Caco-2 (cell line): ENCODE measurements around the gene GFRA1. TPM values are rescaled to one million over a fixed set of nuclear protein-coding genes. Genes with fewer than 3 reads are reported as not detected.

Source experiments
- BruUV-seq: library from RNA; stranded (reverse); fragments of 400-500 nt; replicated peaks from 2 replicates; lab custom pipeline; 2021; lab: Mats Ljungman, UMichigan
- CTCF ChIA-PET: fragments of 300-600 bp; sonication (Branson Sonifier 250); formaldehyde crosslinking; loops from one replicate; lab custom pipeline; 2022; ENCODE audit warnings: antibody characterized with exemption; lab: Charles Lee
- POLR2A ChIA-PET: fragments of 300-600 bp; sonication (Branson Sonifier 250); formaldehyde crosslinking; loops from one replicate; lab custom pipeline; 2022; ENCODE audit warnings: antibody characterized with exemption; lab: Charles Lee
- DNase-seq, 2 experiments: peaks; one replicate each; pipeline versions ENCODE4 v3.0.0 to v3.0.0-alpha.2; 2020 to 2022
- H3K27me3 ChIP-seq: replicated peaks from 2 replicates; pipeline ENCODE4 v1.6.0; 2011; ENCODE audit warnings: low read length; ENCODE audit not compliant: control insufficient read depth, insufficient read depth
- H3K36me3 ChIP-seq: 2 replicates; pipeline ENCODE4 v1.5.1; 2011; ENCODE audit warnings: low read length; ENCODE audit not compliant: control insufficient read depth, insufficient read depth
- H3K4me1 ChIP-seq: fragments of 250-450 bp; sonication (Bioruptor Pico); 2 replicates; pipeline ENCODE4 v1.5.1; 2020; ENCODE audit warnings: mild to moderate bottlenecking
- H3K4me3 ChIP-seq: 2 replicates; pipeline ENCODE4 v1.5.1; 2011; ENCODE audit warnings: low read depth, mild to moderate bottlenecking, control low read depth, low read length
- H3K9me3 ChIP-seq: fragments of 250-450 bp; sonication (Bioruptor Pico); 2 replicates; pipeline ENCODE4 v1.5.1; 2020; ENCODE audit warnings: mild to moderate bottlenecking, moderate library complexity
- H3K27ac Mint-ChIP-seq: one replicate; pipeline ENCODE4 v1.8.0; 2022; ENCODE audit warnings: mixed read lengths; ENCODE audit not compliant: unreplicated experiment
- H3K27me3 Mint-ChIP-seq: one replicate; pipeline ENCODE4 v1.8.0; 2022; ENCODE audit warnings: mixed read lengths; ENCODE audit not compliant: insufficient read depth, unreplicated experiment
- H3K36me3 Mint-ChIP-seq: one replicate; pipeline ENCODE4 v1.8.0; 2022; ENCODE audit warnings: mild to moderate bottlenecking, mixed read lengths; ENCODE audit not compliant: insufficient read depth, unreplicated experiment
- H3K4me1 Mint-ChIP-seq: one replicate; pipeline ENCODE4 v1.8.0; 2022; ENCODE audit warnings: low read depth, mixed read lengths; ENCODE audit not compliant: unreplicated experiment
- H3K4me3 Mint-ChIP-seq: one replicate; pipeline ENCODE4 v1.8.0; 2022; ENCODE audit warnings: mild to moderate bottlenecking, moderate library complexity, mixed read lengths; ENCODE audit not compliant: unreplicated experiment
- H3K9me3 Mint-ChIP-seq: one replicate; pipeline ENCODE4 v1.8.0; 2022; ENCODE audit warnings: mixed read lengths; ENCODE audit not compliant: unreplicated experiment
- intact Hi-C: fragments of 100-400 bp; cut with micrococcal nuclease; formaldehyde crosslinking; loops from one replicate; pipeline ENCODE4 v1.10.0; 2022; ENCODE audit not compliant: unreplicated experiment
- total RNA-seq: library from RNA; stranded (reverse); gene quantifications from 2 replicates; pipeline ENCODE4 v1.2.3, GENCODE V29; 2022
- TF ChIP-seq, protein P1 (sequence below), 2 experiments: fragments of 200-600 bp in 1 of 2; IDR thresholded peaks; 1 replicate in 1 of 2; 2 replicates in 1 of 2; pipeline versions ENCODE4 v1.5.1 to v1.8.0; 2011 to 2022; ENCODE audit warnings: antibody characterized with exemption in 1 of 2, control low read depth in 1 of 2, inconsistent platforms in 1 of 2, low read depth in 1 of 2, low read length in 1 of 2, mild to moderate bottlenecking in 1 of 2, moderate library complexity in 1 of 2; ENCODE audit not compliant: insufficient read depth in 1 of 2, severe bottlenecking in 1 of 2, unreplicated experiment in 1 of 2

Gene GFRA1
- total RNA-seq, 1 experiment from 2014 or later = not detected

DNA sequence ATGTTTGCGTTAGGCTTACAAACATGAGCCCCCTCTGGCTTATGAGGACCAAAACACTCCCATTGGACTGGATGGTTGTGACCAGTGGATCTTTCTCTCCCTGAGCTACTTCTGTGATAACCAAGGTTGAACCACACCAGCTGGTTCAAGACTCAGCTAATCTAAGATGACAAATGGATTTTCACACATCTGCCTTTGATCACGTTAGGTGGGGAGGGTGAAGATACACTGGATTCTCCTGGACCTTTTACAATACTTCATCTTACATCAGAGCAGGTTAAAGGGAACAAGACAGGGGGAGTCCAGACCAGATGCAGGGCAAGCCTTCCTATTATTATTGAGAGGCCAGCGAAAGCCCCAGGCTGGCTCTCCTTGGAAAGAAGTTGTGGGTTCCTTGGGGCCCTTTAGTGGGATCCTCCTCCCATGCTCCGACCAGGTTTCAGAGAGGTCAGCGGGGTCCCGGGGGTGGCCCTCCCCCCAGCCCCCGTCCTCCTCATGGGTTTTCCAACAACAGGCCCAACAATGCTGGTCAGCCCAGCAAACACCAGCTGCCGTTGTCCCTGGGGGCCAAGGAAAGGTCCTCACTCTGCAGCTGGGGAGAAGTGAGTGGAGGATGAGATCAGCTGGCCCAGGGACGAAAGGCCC lies 2.8 kb downstream of the GFRA1 start:
- POLR2A ChIA-PET = no interaction called here
- Mint-ChIP-seq H3K9me3 (peaks cover 9% of the 10 kb centered on the region), H3K36me3 (no peaks in the 10 kb centered on the region), H3K27ac (no peak overlapping the region), H3K4me1 (no peaks in the 10 kb centered on the region), H3K4me3 (no peak overlapping the region), H3K27me3 (no peaks in the 10 kb centered on the region)
- intact Hi-C loops = no loop called here
- TF ChIP-seq, protein P1, sequence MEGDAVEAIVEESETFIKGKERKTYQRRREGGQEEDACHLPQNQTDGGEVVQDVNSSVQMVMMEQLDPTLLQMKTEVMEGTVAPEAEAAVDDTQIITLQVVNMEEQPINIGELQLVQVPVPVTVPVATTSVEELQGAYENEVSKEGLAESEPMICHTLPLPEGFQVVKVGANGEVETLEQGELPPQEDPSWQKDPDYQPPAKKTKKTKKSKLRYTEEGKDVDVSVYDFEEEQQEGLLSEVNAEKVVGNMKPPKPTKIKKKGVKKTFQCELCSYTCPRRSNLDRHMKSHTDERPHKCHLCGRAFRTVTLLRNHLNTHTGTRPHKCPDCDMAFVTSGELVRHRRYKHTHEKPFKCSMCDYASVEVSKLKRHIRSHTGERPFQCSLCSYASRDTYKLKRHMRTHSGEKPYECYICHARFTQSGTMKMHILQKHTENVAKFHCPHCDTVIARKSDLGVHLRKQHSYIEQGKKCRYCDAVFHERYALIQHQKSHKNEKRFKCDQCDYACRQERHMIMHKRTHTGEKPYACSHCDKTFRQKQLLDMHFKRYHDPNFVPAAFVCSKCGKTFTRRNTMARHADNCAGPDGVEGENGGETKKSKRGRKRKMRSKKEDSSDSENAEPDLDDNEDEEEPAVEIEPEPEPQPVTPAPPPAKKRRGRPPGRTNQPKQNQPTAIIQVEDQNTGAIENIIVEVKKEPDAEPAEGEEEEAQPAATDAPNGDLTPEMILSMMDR (IDR thresholded peaks at IDR 0.05; ENCODE audit: insufficient read depth in 1 of 2, low read depth in 1 of 2, low read length in 1 of 2, severe bottlenecking in 1 of 2, unreplicated experiment in 1 of 2) = no peak
- no peaks in the 10 kb centered on the region for H3K36me3 ChIP-seq
- H3K4me3 ChIP-seq = no peak overlapping the region
- DNase-seq = no peak
- no peaks in the 10 kb centered on the region; the same call in 1 of the 2 replicates for H3K9me3 ChIP-seq
- no peaks in the 10 kb centered on the region for H3K4me1 ChIP-seq
- H3K27me3 ChIP-seq = no peaks in the 10 kb centered on the region
- CTCF ChIA-PET = no interaction called here
- no TSS peak for BruUV-seq

DNA sequence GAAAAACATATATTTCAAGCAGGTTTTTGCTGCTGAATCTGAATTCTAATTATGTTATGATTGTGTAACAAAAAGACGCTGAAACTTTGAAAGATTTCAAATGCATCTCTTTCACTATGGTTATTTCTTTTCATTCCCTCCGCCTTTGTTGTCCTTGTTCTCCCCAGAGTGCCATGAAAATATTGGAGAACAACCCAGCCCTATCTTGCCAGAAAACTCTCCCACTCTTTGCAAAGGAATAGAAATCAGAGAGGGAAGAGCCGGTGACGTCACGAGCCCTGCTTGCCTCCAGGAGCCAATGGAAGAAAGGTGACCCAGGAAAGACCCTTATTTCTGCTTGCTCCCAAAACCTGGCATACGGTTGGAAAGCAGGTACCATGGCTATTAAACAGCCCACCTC lies 3.4 kb downstream of the GFRA1 start:
- no peaks in the 10 kb centered on the region for H3K4me1 Mint-ChIP-seq
- Histone ChIP-seq H3K36me3 (no peaks in the 10 kb centered on the region), H3K9me3 (no peaks in the 10 kb centered on the region; the same call in 1 of the 2 replicates), H3K4me3 (no peak overlapping the region), H3K4me1 (no peaks in the 10 kb centered on the region), H3K27me3 (no peaks in the 10 kb centered on the region)
- TF ChIP-seq, protein P1 (IDR thresholded peaks at IDR 0.05; ENCODE audit: insufficient read depth in 1 of 2, low read depth in 1 of 2, low read length in 1 of 2, severe bottlenecking in 1 of 2, unreplicated experiment in 1 of 2) = no peak
- BruUV-seq = no TSS peak
- CTCF ChIA-PET = no interaction called here
- intact Hi-C loops = no loop called here
- H3K4me3 Mint-ChIP-seq = no peak overlapping the region
- POLR2A ChIA-PET = no interaction called here
- peaks cover 9% of the 10 kb centered on the region for H3K9me3 Mint-ChIP-seq
- no peak overlapping the region for H3K27ac Mint-ChIP-seq
- DNase-seq = no peak
- H3K36me3 Mint-ChIP-seq = no peaks in the 10 kb centered on the region
- no peaks in the 10 kb centered on the region for H3K27me3 Mint-ChIP-seq

DNA sequence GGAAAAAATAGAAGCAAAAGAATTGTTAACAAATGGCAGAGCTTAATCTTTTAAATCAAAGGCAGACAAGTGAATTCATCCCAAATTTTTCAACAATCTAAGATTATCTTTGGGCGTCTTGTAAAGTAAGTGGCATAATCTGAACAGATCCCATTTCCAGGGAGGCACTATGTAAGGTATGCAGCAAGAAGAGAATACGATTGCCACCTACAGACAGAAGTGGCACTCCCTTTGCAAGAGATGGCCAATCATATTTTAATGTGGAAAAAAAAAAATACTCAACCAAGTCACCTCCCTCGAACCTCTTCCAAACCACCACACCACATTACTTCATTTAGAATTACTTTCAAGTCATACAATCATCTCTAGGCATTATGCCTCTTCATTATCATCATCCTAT lies 4.0 kb downstream of the GFRA1 start:
- BruUV-seq = no TSS peak
- H3K27me3 ChIP-seq = no peaks in the 10 kb centered on the region
- Mint-ChIP-seq H3K4me3 (no peak overlapping the region), H3K27ac (no peak overlapping the region), H3K27me3 (no peaks in the 10 kb centered on the region), H3K4me1 (no peaks in the 10 kb centered on the region), H3K9me3 (peaks cover 9% of the 10 kb centered on the region), H3K36me3 (no peaks in the 10 kb centered on the region)
- CTCF ChIA-PET = no interaction called here
- TF ChIP-seq, protein P1 (IDR thresholded peaks at IDR 0.05; ENCODE audit: insufficient read depth in 1 of 2, low read depth in 1 of 2, low read length in 1 of 2, severe bottlenecking in 1 of 2, unreplicated experiment in 1 of 2) = no peak
- no peaks in the 10 kb centered on the region; the same call in 1 of the 2 replicates for H3K9me3 ChIP-seq
- H3K4me1 ChIP-seq = no peaks in the 10 kb centered on the region
- no peaks in the 10 kb centered on the region for H3K36me3 ChIP-seq
- no peak for DNase-seq
- intact Hi-C loops = no loop called here
- POLR2A ChIA-PET = no interaction called here
- no peak overlapping the region for H3K4me3 ChIP-seq
